GM12878 (cell line): ENCODE data around the gene DENND1C. TPM values are rescaled to one million over a fixed set of nuclear protein-coding genes. Genes with fewer than 3 reads are reported as not detected.

Experiments
- ATF2 ChIP-seq: IDR thresholded peaks from 2 replicates; pipeline ENCODE4 v1.6.1; 2012; ENCODE audit warnings: low read length, inconsistent platforms
- CBX5 ChIP-seq: sonication (generic); IDR thresholded peaks from 2 replicates; pipeline ENCODE4 v1.6.1; 2016; ENCODE audit warnings: low read depth, moderate library complexity, mild to moderate bottlenecking, inconsistent platforms
- CHD4 ChIP-seq: fragments of 200-600 bp; sonication (generic); IDR thresholded peaks from 2 replicates; pipeline ENCODE4 v1.6.1; 2016; ENCODE audit warnings: mild to moderate bottlenecking
- DPF2 ChIP-seq: fragments of 450-650 bp; IDR thresholded peaks from 2 replicates; pipeline ENCODE4 v1.6.1; 2017; ENCODE audit warnings: mild to moderate bottlenecking
- ETV6 ChIP-seq, 2 experiments: fragments of 450-650 bp in 1 of 2; IDR thresholded peaks in 1 of 2; conservative IDR thresholded peaks in 1 of 2; 2 replicates each; pipeline ENCODE4 v1.6.1; 2014; ENCODE audit warnings: antibody characterized with exemption in 1 of 2, borderline replicate concordance in 1 of 2, low read depth in 1 of 2, mild to moderate bottlenecking in 1 of 2, moderate library complexity in 1 of 2
- EZH2 ChIP-seq: IDR thresholded peaks from 2 replicates; pipeline ENCODE4 v1.6.1; 2012; ENCODE audit warnings: low read depth, mild to moderate bottlenecking, control low read depth, inconsistent platforms, low read length, borderline replicate concordance; ENCODE audit not compliant: control insufficient read depth
- MLLT1 ChIP-seq: fragments of 450-650 bp; IDR thresholded peaks from 2 replicates; pipeline ENCODE4 v1.6.1; 2016; ENCODE audit warnings: mild to moderate bottlenecking
- NFIC ChIP-seq: IDR thresholded peaks from 2 replicates; pipeline ENCODE4 v1.6.1; 2012; ENCODE audit warnings: low read depth, mild to moderate bottlenecking, inconsistent platforms, low read length, moderate library complexity
- PKNOX1 ChIP-seq: fragments of 450-650 bp; IDR thresholded peaks from 2 replicates; pipeline ENCODE4 v1.6.1; 2016; ENCODE audit warnings: mild to moderate bottlenecking
- SIX5 ChIP-seq: IDR thresholded peaks from 2 replicates; pipeline ENCODE4 v1.6.1; 2011; ENCODE audit warnings: mild to moderate bottlenecking, low read depth, low read length, moderate library complexity; ENCODE audit not compliant: severe bottlenecking
- SMC3 ChIP-seq: IDR thresholded peaks from 2 replicates; pipeline ENCODE4 v1.6.1; 2011; ENCODE audit warnings: low read length, improper control_type of control experiment, borderline replicate concordance
- USF1 ChIP-seq: IDR thresholded peaks from 2 replicates; pipeline ENCODE4 v1.6.1; 2011; ENCODE audit warnings: borderline replicate concordance, low read depth, mild to moderate bottlenecking, moderate library complexity, mixed read lengths, low read length; ENCODE audit not compliant: insufficient read depth; ENCODE audit errors: extremely low read length
- YBX1 ChIP-seq: fragments of 450-650 bp; IDR thresholded peaks from 2 replicates; pipeline ENCODE4 v1.6.1; 2016; ENCODE audit warnings: antibody characterized with exemption
- ZBED1 ChIP-seq: IDR thresholded peaks from 2 replicates; pipeline ENCODE4 v1.6.1; 2016; ENCODE audit warnings: borderline replicate concordance
- ZBTB40 ChIP-seq: fragments of 450-650 bp; IDR thresholded peaks from 2 replicates; pipeline ENCODE4 v1.6.1; 2016; ENCODE audit warnings: mild to moderate bottlenecking, moderate library complexity, borderline replicate concordance
- polyA plus RNA-seq, 11 experiments: library from polyadenylated mRNA; depleted of rRNA in 4 of 11; unstranded in 6 of 11; stranded (reverse) in 5 of 11; fragments of >200 nt; fragmentation: Nextera tagmentation in 4 of 11; fragmentation: Illumina TruSeq in 1 of 11; extraction: Ambion mirVana in 4 of 11; extraction: Trizol in 1 of 11; gene quantifications; 1 replicate in 1 of 11; 2 replicates in 10 of 11; pipeline versions ENCODE4 v1.2.1 to v1.2.3, GENCODE V29; 2011 to 2016; ENCODE audit warnings: inconsistent platforms in 2 of 11, missing spikeins in 2 of 11, low read depth in 1 of 11
- total RNA-seq, 4 experiments: library from RNA; depleted of rRNA in 3 of 4; stranded (reverse); fragments of >200 nt in 3 of 4; fragmentation: Illumina TruSeq in 1 of 4; extraction: Trizol in 1 of 4; gene quantifications; 2 replicates each; pipeline versions ENCODE4 v1.2.1 to v1.2.3, GENCODE V29; 2013 to 2021

Gene DENND1C
- total and polyA plus RNA-seq, 10 of the 15 experiments (the other 5 are each of a cell fraction or from before 2014, with no cell fraction given) = 2.4 to 54.3 (median 32.7) TPM

- TF ChIP-seq NFIC = no peak
- peak in 1 of 2 experiments; percentile 38; a peak in 2 of 4 replicates for TF ChIP-seq ETV6 (conservative IDR thresholded peaks at IDR 0.05 in 1 of 2, IDR thresholded peaks at IDR 0.05 in 1 of 2; ENCODE audit: borderline replicate concordance in 1 of 2, low read depth in 1 of 2)
- TF ChIP-seq PKNOX1 = peak; percentile 59; the same call in 1 of the 2 replicates
- peak; percentile 35; the same call in 1 of the 2 replicates for TF ChIP-seq ATF2
- TF ChIP-seq SMC3 = no peak
- peak; percentile 93 for TF ChIP-seq DPF2
- peak; percentile 71 for TF ChIP-seq MLLT1
- TF ChIP-seq CHD4 = no peak
- no peak; the same call in 1 of the 2 replicates for TF ChIP-seq ZBED1
- no peak; the same call in 1 of the 2 replicates for TF ChIP-seq ZBTB40
- no peak for TF ChIP-seq USF1
- 0 out of 2 replicates have a peak, but pooled peaks have one; percentile 27 for TF ChIP-seq CBX5
- no peak for TF ChIP-seq YBX1
- TF ChIP-seq EZH2 = no peak
- no peak for TF ChIP-seq SIX5
Observed at GRCh38 chr19:6521718-6522646, 40.4 kb upstream of the DENND1C start (continued).
